Measurements from ENCODE around the gene ATG4A. TPM values are rescaled to one million over a fixed set of nuclear protein-coding genes. Genes with fewer than 3 reads are reported as not detected.

ATG4A gene
- total and polyA plus RNA-seq, 9 of the 15 experiments (the other 6 are each of a cell fraction or from before 2014, with no cell fraction given), result 7.3 to 24.5 (median 16.6) TPM

GRCh38 chrX:108138814-108139702 lies 47.5 kb downstream of the ATG4A start (continued):
- TF ChIP-seq CTBP1 (IDR thresholded peaks at IDR 0.05; ENCODE audit: borderline replicate concordance), result no peak
- no peak for TF ChIP-seq KAT8 (IDR thresholded peaks at IDR 0.05; ENCODE audit: low read depth)
- no peak for TF ChIP-seq REST (IDR thresholded peaks at IDR 0.05; ENCODE audit: borderline replicate concordance)
- no peak for TF ChIP-seq REST (CRISPR knock-in tag; IDR thresholded peaks at IDR 0.05; ENCODE audit: low read depth)
- TF ChIP-seq TARDBP (IDR thresholded peaks at IDR 0.05), result no peak
- no peak for TF ChIP-seq SNAPC5 (CRISPR knock-in tag; IDR thresholded peaks at IDR 0.05)
- peak; percentile 35 to 57 for TF ChIP-seq RAD21 (CRISPR knock-in tag; conservative IDR thresholded peaks at IDR 0.05 in 1 of 2, IDR thresholded peaks at IDR 0.05 in 1 of 2)
- TF ChIP-seq SRSF3 (IDR thresholded peaks at IDR 0.05; ENCODE audit: insufficient read depth, low read length), result no peak
- TF ChIP-seq SMC3 (conservative IDR thresholded peaks at IDR 0.05; ENCODE audit: insufficient read depth, low read depth, low read length), result 0 out of 2 replicates have a peak, but pooled peaks have one; percentile 15
- peak; percentile 34; the same call in 1 of the 2 replicates for TF ChIP-seq MYC (IDR thresholded peaks at IDR 0.05; ENCODE audit: low read depth, low read length)
- no peak for TF ChIP-seq MYC (CRISPR knock-in tag; IDR thresholded peaks at IDR 0.05; ENCODE audit: borderline replicate concordance, low read depth)
- TF ChIP-seq MEIS2 (IDR thresholded peaks at IDR 0.05; ENCODE audit: partially characterized antibody), result no peak
- TF ChIP-seq ZKSCAN3 (CRISPR knock-in tag; IDR thresholded peaks at IDR 0.05), result no peak

Data from K562 (cell line).